Measurements from ENCODE around the gene TMEM255B. TPM values are rescaled to one million over a fixed set of nuclear protein-coding genes. Genes with fewer than 3 reads are reported as not detected.
A peak's percentile ranks its signal among the peaks of the same experiment; 100 is the strongest.

TMEM255B gene
- polyA plus RNA-seq, 3 donors, result 5.1 to 7.5 (median 5.9) TPM

DNA sequence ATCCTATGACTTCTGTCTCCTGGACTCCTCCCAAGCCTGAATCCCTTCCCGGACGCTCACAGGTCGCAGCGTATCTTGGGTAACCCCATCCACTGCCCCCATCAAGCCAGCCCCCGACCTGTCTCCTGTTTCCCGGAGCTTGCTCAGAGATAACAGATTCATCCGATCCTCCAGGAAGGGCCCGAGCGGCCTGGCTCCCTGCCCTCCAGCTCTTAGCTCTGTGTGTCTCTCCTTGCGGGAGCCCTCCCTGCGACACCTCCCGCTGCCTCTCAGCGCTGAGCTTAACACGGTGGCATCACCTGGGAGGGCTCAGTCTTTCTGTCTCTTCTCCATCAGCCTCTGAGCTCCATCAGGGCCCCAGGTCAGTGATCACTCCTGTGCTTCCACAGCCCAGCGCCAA, 4.3 kb upstream of the TMEM255B start:
- H3K4me1 Mint-ChIP-seq, result peaks cover 21% of the 10 kb centered on the region
- H3K4me3 Mint-ChIP-seq, result peak overlapping the region in 1 of 2 donors; percentile 1
- DNase-seq, result no peak
- Histone ChIP-seq H3K4me1 (ENCODE audit: control insufficient read depth in 1 of 2, insufficient read depth in 2 of 2, low read length in 2 of 2) (peaks cover 18 to 28% of the 10 kb centered on the region in 2 donors), H2AFZ (ENCODE audit: insufficient read depth, low read depth, low read length, poor library complexity, severe bottlenecking) (no peak overlapping the region), H3K36me3 (replicated peaks in 1 of 2; ENCODE audit: control insufficient read depth in 1 of 2, insufficient read depth in 2 of 2, low read length in 2 of 2) (no peaks in the 10 kb centered on the region), H4K20me1 (ENCODE audit: insufficient read depth, low read length) (no peaks in the 10 kb centered on the region), H3K9ac (ENCODE audit: insufficient read depth, low read length, poor library complexity, severe bottlenecking) (no peak overlapping the region), H3K4me3 (replicated peaks in 1 of 3; ENCODE audit: low read depth in 2 of 3, low read length in 3 of 3) (no peak overlapping the region), H3K4me2 (replicated peaks; ENCODE audit: extremely low read depth, low read length, poor library complexity, severe bottlenecking) (no peak overlapping the region), H3K9me3 (replicated peaks in 1 of 2; ENCODE audit: control insufficient read depth in 1 of 2, insufficient read depth in 1 of 2, low read length in 2 of 2) (peaks cover 8 to 18% of the 10 kb centered on the region in 2 donors), H3K79me2 (ENCODE audit: insufficient read depth, low read length) (no peaks in the 10 kb centered on the region), H3K27ac (ENCODE audit: low read depth in 1 of 2, low read length in 2 of 2) (no peak overlapping the region), H3K27me3 (ENCODE audit: control insufficient read depth in 2 of 2, insufficient read depth in 2 of 2, low read length in 2 of 2) (peaks cover 0 to 3% of the 10 kb centered on the region in 2 donors)
- peaks cover 0 to 1% of the 10 kb centered on the region in 2 donors for H3K36me3 Mint-ChIP-seq
- WGBS (ENCODE audit: insufficient coverage), result 91% methylated on average over 15 of the region's 15 CpGs
- intact Hi-C loops (cut with micrococcal nuclease), result no loop called here
- peaks cover 6 to 26% (median 16%) of the 10 kb centered on the region in 3 donors for H3K27me3 Mint-ChIP-seq (ENCODE audit: low read depth in 3 of 3)
- no peak overlapping the region for H3K27ac Mint-ChIP-seq
- H3K9me3 Mint-ChIP-seq, result peaks cover 0 to 17% (median 9%) of the 10 kb centered on the region in 7 donors
- TF ChIP-seq, protein P1, sequence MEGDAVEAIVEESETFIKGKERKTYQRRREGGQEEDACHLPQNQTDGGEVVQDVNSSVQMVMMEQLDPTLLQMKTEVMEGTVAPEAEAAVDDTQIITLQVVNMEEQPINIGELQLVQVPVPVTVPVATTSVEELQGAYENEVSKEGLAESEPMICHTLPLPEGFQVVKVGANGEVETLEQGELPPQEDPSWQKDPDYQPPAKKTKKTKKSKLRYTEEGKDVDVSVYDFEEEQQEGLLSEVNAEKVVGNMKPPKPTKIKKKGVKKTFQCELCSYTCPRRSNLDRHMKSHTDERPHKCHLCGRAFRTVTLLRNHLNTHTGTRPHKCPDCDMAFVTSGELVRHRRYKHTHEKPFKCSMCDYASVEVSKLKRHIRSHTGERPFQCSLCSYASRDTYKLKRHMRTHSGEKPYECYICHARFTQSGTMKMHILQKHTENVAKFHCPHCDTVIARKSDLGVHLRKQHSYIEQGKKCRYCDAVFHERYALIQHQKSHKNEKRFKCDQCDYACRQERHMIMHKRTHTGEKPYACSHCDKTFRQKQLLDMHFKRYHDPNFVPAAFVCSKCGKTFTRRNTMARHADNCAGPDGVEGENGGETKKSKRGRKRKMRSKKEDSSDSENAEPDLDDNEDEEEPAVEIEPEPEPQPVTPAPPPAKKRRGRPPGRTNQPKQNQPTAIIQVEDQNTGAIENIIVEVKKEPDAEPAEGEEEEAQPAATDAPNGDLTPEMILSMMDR (IDR thresholded peaks at IDR 0.05), result no peak

DNA sequence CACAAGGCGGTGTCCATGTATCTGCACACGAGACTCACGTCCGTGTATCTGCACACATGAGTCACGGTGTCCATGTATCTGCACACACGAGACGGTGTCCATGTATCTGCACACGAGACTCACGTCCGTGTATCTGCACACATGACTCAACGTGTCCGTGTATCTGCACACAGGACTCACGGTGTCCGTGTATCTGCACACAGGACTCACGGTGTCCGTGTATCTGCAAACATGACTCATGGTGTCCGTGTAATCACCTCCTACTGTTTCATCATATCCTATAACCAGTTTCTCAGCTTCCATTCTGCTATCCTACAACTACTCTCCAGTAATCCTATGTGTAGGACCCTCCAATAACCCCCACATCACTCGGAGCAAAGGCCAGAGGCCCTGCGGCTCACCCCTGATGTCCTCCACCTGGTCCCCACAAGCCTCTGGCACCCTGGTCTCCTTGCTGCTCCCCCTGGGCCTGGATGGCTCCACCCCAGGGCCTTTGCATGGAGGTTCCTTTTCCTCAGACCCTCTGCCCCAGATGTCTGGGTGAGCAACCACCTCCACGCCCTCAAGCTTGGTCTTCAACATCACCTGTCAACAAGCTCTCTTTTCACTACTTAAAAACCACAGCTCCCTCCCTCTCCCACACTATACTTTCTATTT, 2.5 kb upstream of the TMEM255B start:
- Mint-ChIP-seq H3K9me3 (peaks cover 0 to 13% (median 5%) of the 10 kb centered on the region in 7 donors), H3K27me3 (ENCODE audit: low read depth in 3 of 3) (peaks cover 20 to 43% (median 33%) of the 10 kb centered on the region in 3 donors), H3K27ac (peak overlapping the region in 1 of 7 donors; percentile 26), H3K4me1 (peaks cover 28% of the 10 kb centered on the region), H3K36me3 (peaks cover 0 to 3% of the 10 kb centered on the region in 2 donors), H3K4me3 (no peak overlapping the region)
- DNase-seq, result peak in 2 of 3 donors; percentile 16 to 36
- peaks cover 3 to 11% of the 10 kb centered on the region in 2 donors for H3K9me3 ChIP-seq (replicated peaks in 1 of 2; ENCODE audit: control insufficient read depth in 1 of 2, insufficient read depth in 1 of 2, low read length in 2 of 2)
- H3K4me2 ChIP-seq (replicated peaks; ENCODE audit: extremely low read depth, low read length, poor library complexity, severe bottlenecking), result no peak overlapping the region
- H3K9ac ChIP-seq (ENCODE audit: insufficient read depth, low read length, poor library complexity, severe bottlenecking), result no peak overlapping the region
- no peaks in the 10 kb centered on the region for H4K20me1 ChIP-seq (ENCODE audit: insufficient read depth, low read length)
- no peak overlapping the region for H3K4me3 ChIP-seq (replicated peaks in 1 of 3; ENCODE audit: low read depth in 2 of 3, low read length in 3 of 3)
- H3K36me3 ChIP-seq (replicated peaks in 1 of 2; ENCODE audit: control insufficient read depth in 1 of 2, insufficient read depth in 2 of 2, low read length in 2 of 2), result no peaks in the 10 kb centered on the region
- 79% methylated on average over 18 of the region's 20 CpGs for WGBS (ENCODE audit: insufficient coverage)
- H2AFZ ChIP-seq (ENCODE audit: insufficient read depth, low read depth, low read length, poor library complexity, severe bottlenecking), result no peak overlapping the region
- no peak overlapping the region for H3K27ac ChIP-seq (ENCODE audit: low read depth in 1 of 2, low read length in 2 of 2)
- peaks cover 22 to 33% of the 10 kb centered on the region in 2 donors for H3K4me1 ChIP-seq (ENCODE audit: control insufficient read depth in 1 of 2, insufficient read depth in 2 of 2, low read length in 2 of 2)
- H3K27me3 ChIP-seq (ENCODE audit: control insufficient read depth in 2 of 2, insufficient read depth in 2 of 2, low read length in 2 of 2), result peaks cover 15 to 22% of the 10 kb centered on the region in 2 donors
- intact Hi-C loops (cut with micrococcal nuclease), result no loop called here
- TF ChIP-seq, protein P1 (IDR thresholded peaks at IDR 0.05), result no peak
- H3K79me2 ChIP-seq (ENCODE audit: insufficient read depth, low read length), result no peaks in the 10 kb centered on the region

Measured in CD14-positive monocyte (primary cell).